Astrocyte (in vitro differentiated cells and primary cell): ENCODE results near the gene BTN2A1. TPM values are rescaled to one million over a fixed set of nuclear protein-coding genes. Genes with fewer than 3 reads are reported as not detected.
A peak's percentile ranks its signal among the peaks of the same experiment; 100 is the strongest.

ENCODE experiments used
- DNase-seq: peaks from one replicate; pipeline ENCODE4 v3.0.0-alpha.2; 2010; ENCODE audit warnings: low read depth
- FAIRE-seq: peaks from 2 replicates; lab custom pipeline; 2011; peaks lifted over from hg19 to GRCh38; lab: Jason Lieb, UNC
- H2AFZ ChIP-seq: 2 replicates; pipeline ENCODE4 v1.6.0; 2012; ENCODE audit warnings: low read depth, low read length, inconsistent platforms
- H3K27ac ChIP-seq: 2 replicates; pipeline ENCODE4 v1.5.1; 2011; ENCODE audit warnings: low read depth, low read length, inconsistent platforms
- H3K27me3 ChIP-seq: 2 replicates; pipeline ENCODE4 v1.6.0; 2011; ENCODE audit warnings: low read length, inconsistent platforms; ENCODE audit not compliant: insufficient read depth
- H3K36me3 ChIP-seq: 2 replicates; pipeline ENCODE4 v1.5.1; 2011; ENCODE audit warnings: low read length, inconsistent platforms; ENCODE audit not compliant: insufficient read depth
- H3K4me1 ChIP-seq: 2 replicates; pipeline ENCODE4 v1.5.1; 2011; ENCODE audit warnings: low read length, inconsistent platforms; ENCODE audit not compliant: insufficient read depth
- H3K4me2 ChIP-seq: 2 replicates; pipeline ENCODE4 v1.6.0; 2012; ENCODE audit warnings: low read length, inconsistent platforms
- H3K4me3 ChIP-seq: 2 replicates; pipeline ENCODE4 v1.5.1; 2011; ENCODE audit warnings: low read depth, mild to moderate bottlenecking, low read length, inconsistent platforms; ENCODE audit not compliant: insufficient read depth
- H3K79me2 ChIP-seq: 2 replicates; pipeline ENCODE4 v1.6.0; 2012; ENCODE audit warnings: mild to moderate bottlenecking, low read length, inconsistent platforms; ENCODE audit not compliant: insufficient read depth
- H3K9ac ChIP-seq: 2 replicates; pipeline ENCODE4 v1.6.0; 2012; ENCODE audit warnings: mild to moderate bottlenecking, low read length, inconsistent platforms
- H3K9me3 ChIP-seq: 2 replicates; pipeline ENCODE4 v1.5.1; 2012; ENCODE audit warnings: low read depth, mild to moderate bottlenecking, low read length, inconsistent platforms; ENCODE audit not compliant: insufficient read depth
- H4K20me1 ChIP-seq: 2 replicates; pipeline ENCODE4 v1.6.0; 2012; ENCODE audit warnings: low read length, inconsistent platforms; ENCODE audit not compliant: insufficient read depth
- H3K27ac Mint-ChIP-seq: one replicate; pipeline ENCODE4 v1.8.0; 2021; ENCODE audit warnings: mild to moderate bottlenecking, mixed read lengths; ENCODE audit not compliant: unreplicated experiment
- H3K27me3 Mint-ChIP-seq: one replicate; pipeline ENCODE4 v1.8.0; 2021; ENCODE audit warnings: low read depth, mixed read lengths; ENCODE audit not compliant: unreplicated experiment
- H3K36me3 Mint-ChIP-seq: one replicate; pipeline ENCODE4 v1.8.0; 2021; ENCODE audit warnings: low read depth, mixed read lengths; ENCODE audit not compliant: unreplicated experiment
- H3K4me1 Mint-ChIP-seq: one replicate; pipeline ENCODE4 v1.8.0; 2021; ENCODE audit warnings: low read depth, mixed read lengths; ENCODE audit not compliant: unreplicated experiment
- H3K4me3 Mint-ChIP-seq: one replicate; pipeline ENCODE4 v1.8.0; 2021; ENCODE audit warnings: mild to moderate bottlenecking, moderate library complexity, mixed read lengths; ENCODE audit not compliant: unreplicated experiment
- H3K9me3 Mint-ChIP-seq: one replicate; pipeline ENCODE4 v1.8.0; 2021; ENCODE audit warnings: mild to moderate bottlenecking, mixed read lengths; ENCODE audit not compliant: unreplicated experiment
- CTCF ChIP-seq: IDR thresholded peaks from 2 replicates; pipeline ENCODE4 v1.5.1; 2011; ENCODE audit warnings: low read depth, mild to moderate bottlenecking, inconsistent platforms, low read length, moderate library complexity; ENCODE audit not compliant: insufficient read depth
- EZH2 ChIP-seq: IDR thresholded peaks from 2 replicates; pipeline ENCODE4 v1.6.1; 2012; ENCODE audit warnings: mild to moderate bottlenecking, low read length, inconsistent platforms; ENCODE audit not compliant: insufficient read depth
- total RNA-seq: library from RNA; stranded (reverse); gene quantifications from 2 replicates; pipeline ENCODE4 v1.2.1, GENCODE V29; 2021

BTN2A1 gene
- total RNA-seq, 1 donor from 2014 or later = 50.4 TPM

- FAIRE-seq = no peak
- no peak overlapping the region for H3K27ac Mint-ChIP-seq
- peak overlapping the region; percentile 83 for H3K27ac ChIP-seq
These were observed 15.0 kb downstream of the BTN2A1 start for GRCh38 chr6:26472549-26473290.

GRCh38 chr6:26473429-26473757 is 15.6 kb downstream of the BTN2A1 start:
- Histone ChIP-seq H3K4me3 (peak overlapping the region; percentile 66), H3K27ac (peak overlapping the region; percentile 83), H3K9ac (peak overlapping the region; percentile 76), H3K4me2 (peak overlapping the region; percentile 82), H3K36me3 (peaks cover 9% of the 10 kb centered on the region), H2AFZ (peak overlapping the region; percentile 67), H3K9me3 (no peaks in the 10 kb centered on the region), H3K27me3 (no peaks in the 10 kb centered on the region), H4K20me1 (no peaks in the 10 kb centered on the region), H3K4me1 (peaks cover 12% of the 10 kb centered on the region), H3K79me2 (no peaks in the 10 kb centered on the region)
- Mint-ChIP-seq H3K4me1 (peaks cover 10% of the 10 kb centered on the region), H3K4me3 (no peak overlapping the region), H3K36me3 (peaks cover 17% of the 10 kb centered on the region), H3K27ac (no peak overlapping the region), H3K9me3 (no peaks in the 10 kb centered on the region), H3K27me3 (no peaks in the 10 kb centered on the region)
- no peak for DNase-seq
- TF ChIP-seq CTCF (no peak), EZH2 (no peak)
- FAIRE-seq = no peak

More at GRCh38 chr6:26472549-26473290, 15.0 kb downstream of the BTN2A1 start:
- DNase-seq = no peak
- H3K27me3 ChIP-seq = no peaks in the 10 kb centered on the region
- Mint-ChIP-seq H3K4me3 (peak overlapping the region; percentile 37), H3K27me3 (no peaks in the 10 kb centered on the region), H3K36me3 (peaks cover 23% of the 10 kb centered on the region), H3K4me1 (peaks cover 10% of the 10 kb centered on the region), H3K9me3 (no peaks in the 10 kb centered on the region)
- H3K36me3 ChIP-seq = peaks cover 13% of the 10 kb centered on the region
- peak overlapping the region; percentile 82 for H3K4me2 ChIP-seq
- peaks cover 12% of the 10 kb centered on the region for H3K4me1 ChIP-seq
- H3K9ac ChIP-seq = no peak overlapping the region
- H2AFZ ChIP-seq = peak overlapping the region; percentile 67
- no peak overlapping the region for H3K4me3 ChIP-seq
- no peaks in the 10 kb centered on the region for H3K79me2 ChIP-seq
- H4K20me1 ChIP-seq = no peaks in the 10 kb centered on the region
- TF ChIP-seq CTCF = no peak
- TF ChIP-seq EZH2 = no peak
- H3K9me3 ChIP-seq = no peaks in the 10 kb centered on the region
